ENCODE data around the gene TRDN.

TRDN gene

DNA sequence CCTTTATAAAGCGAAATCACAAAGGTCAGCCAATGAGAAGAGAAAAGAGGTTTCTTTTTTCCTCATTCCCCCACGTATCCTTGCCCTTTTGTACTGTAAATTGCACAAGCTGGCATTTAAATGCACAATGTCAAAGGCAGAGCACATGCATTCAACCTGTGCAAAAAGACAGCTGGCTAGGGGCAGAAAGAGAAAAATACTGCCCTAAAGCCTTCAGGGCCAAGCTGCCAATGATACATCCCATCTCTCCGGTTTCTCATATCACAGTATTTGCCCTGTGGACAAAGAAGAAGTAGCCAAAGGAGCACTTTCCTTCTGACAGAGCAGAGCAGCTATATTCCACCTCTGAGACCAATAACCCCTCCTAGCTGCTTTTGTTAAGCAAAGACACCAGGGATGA lies 219.2 kb downstream of the TRDN start:
- H3K27ac ChIP-seq (ENCODE audit: low read depth, low read length) = no peak overlapping the region
- no peak overlapping the region for H3K4me3 ChIP-seq (ENCODE audit: low read length)
- no peaks in the 10 kb centered on the region for H3K36me3 ChIP-seq (ENCODE audit: control insufficient read depth, insufficient read depth, low read length)
- no peaks in the 10 kb centered on the region for H3K4me1 ChIP-seq (ENCODE audit: control insufficient read depth, insufficient read depth, low read length)
- H3K27me3 ChIP-seq (ENCODE audit: control insufficient read depth, insufficient read depth, low read length) = no peaks in the 10 kb centered on the region
- no peak overlapping the region for H3K9ac ChIP-seq (ENCODE audit: low read length)

DNA sequence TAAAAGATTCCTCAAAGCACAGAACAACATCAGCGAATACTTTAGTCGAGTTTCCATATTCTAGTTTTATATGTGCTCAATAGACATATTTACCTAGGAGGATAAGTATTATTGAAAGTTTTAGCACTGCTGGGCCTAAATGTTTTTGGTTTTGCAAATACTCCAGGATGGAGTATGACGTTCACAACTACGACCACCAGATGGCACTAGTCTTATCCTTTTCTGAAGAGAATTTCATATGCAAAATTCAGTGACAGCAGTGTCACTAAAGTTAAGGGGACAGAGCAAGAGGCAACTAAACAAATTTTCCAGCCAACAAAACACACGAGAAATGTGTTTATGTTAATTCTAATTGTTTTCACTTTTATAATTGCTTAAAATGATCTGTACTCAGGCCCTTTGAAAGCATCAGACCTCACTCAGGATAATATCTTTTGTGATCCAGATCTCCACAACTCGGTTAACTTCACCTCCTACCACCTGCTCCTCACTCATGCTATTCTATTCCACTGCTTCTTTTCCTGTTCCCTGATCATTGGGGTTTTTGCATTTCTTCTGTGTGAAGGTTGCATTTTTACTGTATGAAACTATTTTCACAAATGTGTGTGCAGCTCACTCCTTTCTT lies 220.8 kb downstream of the TRDN start:
- H3K27ac ChIP-seq (ENCODE audit: low read depth, low read length) = no peak overlapping the region
- no peak overlapping the region for H3K9ac ChIP-seq (ENCODE audit: low read length)
- no peaks in the 10 kb centered on the region for H3K27me3 ChIP-seq (ENCODE audit: control insufficient read depth, insufficient read depth, low read length)
- no peaks in the 10 kb centered on the region for H3K36me3 ChIP-seq (ENCODE audit: control insufficient read depth, insufficient read depth, low read length)
- H3K4me3 ChIP-seq (ENCODE audit: low read length) = no peak overlapping the region
- H3K4me1 ChIP-seq (ENCODE audit: control insufficient read depth, insufficient read depth, low read length) = no peaks in the 10 kb centered on the region

DNA sequence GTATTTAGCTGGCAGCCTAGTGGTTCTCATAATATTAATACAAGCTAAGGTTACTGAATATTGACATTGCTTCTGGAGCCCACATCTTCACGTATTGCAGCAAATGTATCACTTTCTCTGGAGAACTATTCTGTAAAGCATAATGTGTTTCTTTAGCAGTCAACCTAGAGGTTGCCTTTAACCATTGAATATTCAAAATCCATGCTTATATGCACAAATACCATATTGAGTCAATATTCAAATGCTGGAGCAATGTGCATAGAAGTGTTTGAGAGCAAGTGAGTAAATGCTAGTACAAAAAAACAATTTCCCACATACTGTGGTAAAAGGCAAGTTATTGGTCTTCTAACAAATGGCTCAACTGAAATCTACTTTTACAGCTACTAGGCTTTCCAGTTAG lies 231.8 kb downstream of the TRDN start:
- Histone ChIP-seq H3K4me3 (ENCODE audit: low read length) (no peak overlapping the region), H3K9ac (ENCODE audit: low read length) (no peak overlapping the region), H3K36me3 (ENCODE audit: control insufficient read depth, insufficient read depth, low read length) (no peaks in the 10 kb centered on the region), H3K27me3 (ENCODE audit: control insufficient read depth, insufficient read depth, low read length) (no peaks in the 10 kb centered on the region), H3K27ac (ENCODE audit: low read depth, low read length) (no peak overlapping the region), H3K4me1 (ENCODE audit: control insufficient read depth, insufficient read depth, low read length) (no peaks in the 10 kb centered on the region)

GRCh38 chr6:123402052-123402451 lies 234.7 kb downstream of the TRDN start:
- Histone ChIP-seq H3K36me3 (ENCODE audit: control insufficient read depth, insufficient read depth, low read length) (no peaks in the 10 kb centered on the region), H3K4me3 (ENCODE audit: low read length) (no peak overlapping the region), H3K9ac (ENCODE audit: low read length) (no peak overlapping the region), H3K4me1 (ENCODE audit: control insufficient read depth, insufficient read depth, low read length) (no peaks in the 10 kb centered on the region), H3K27me3 (ENCODE audit: control insufficient read depth, insufficient read depth, low read length) (no peaks in the 10 kb centered on the region), H3K27ac (ENCODE audit: low read depth, low read length) (no peak overlapping the region)

DNA sequence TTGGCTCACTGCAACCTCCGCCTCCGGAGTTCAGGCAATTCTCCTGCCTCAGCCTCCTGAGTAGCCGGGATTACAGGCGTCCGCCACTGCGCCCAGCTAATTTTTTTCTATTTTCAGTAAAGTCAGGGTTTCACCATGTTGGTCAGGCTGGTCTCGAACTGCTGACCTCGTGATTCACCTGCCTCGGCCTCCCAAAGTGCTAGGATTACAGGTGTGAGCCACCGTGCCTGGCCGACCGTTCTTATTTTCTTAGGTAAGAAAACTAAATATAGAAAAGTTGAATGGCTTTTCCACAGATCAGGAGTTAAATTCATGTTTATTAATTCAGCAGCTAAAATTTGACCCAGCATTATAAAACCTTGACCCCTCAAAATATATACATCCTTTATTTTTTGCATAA lies 238.7 kb downstream of the TRDN start:
- no peak overlapping the region for H3K9ac ChIP-seq (ENCODE audit: low read length)
- no peaks in the 10 kb centered on the region for H3K27me3 ChIP-seq (ENCODE audit: control insufficient read depth, insufficient read depth, low read length)
- no peak overlapping the region for H3K27ac ChIP-seq (ENCODE audit: low read depth, low read length)
- H3K4me3 ChIP-seq (ENCODE audit: low read length) = no peak overlapping the region
- no peaks in the 10 kb centered on the region for H3K36me3 ChIP-seq (ENCODE audit: control insufficient read depth, insufficient read depth, low read length)
- H3K4me1 ChIP-seq (ENCODE audit: control insufficient read depth, insufficient read depth, low read length) = no peaks in the 10 kb centered on the region

DNA sequence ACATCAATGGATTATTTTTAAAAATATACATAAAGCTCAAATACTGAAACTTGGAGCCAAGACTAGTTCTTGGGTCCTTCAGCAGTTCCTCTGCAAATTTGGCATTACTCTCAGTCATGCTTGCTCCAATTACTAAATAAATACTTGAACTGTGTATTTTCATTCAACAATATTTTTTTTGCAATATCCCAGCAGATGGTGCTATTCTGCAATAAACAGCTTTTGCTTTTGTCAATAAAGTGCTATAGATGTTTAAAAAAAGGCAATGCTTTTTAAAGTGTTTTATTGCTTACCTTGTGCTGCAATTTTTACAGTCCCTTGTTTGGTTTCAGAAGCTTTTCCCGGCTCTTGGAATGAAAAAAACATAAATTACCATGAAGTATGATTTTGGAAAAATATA lies 243.4 kb downstream of the TRDN start:
- H3K27ac ChIP-seq (ENCODE audit: low read depth, low read length) = no peak overlapping the region
- H3K4me3 ChIP-seq (ENCODE audit: low read length) = no peak overlapping the region
- no peaks in the 10 kb centered on the region for H3K4me1 ChIP-seq (ENCODE audit: control insufficient read depth, insufficient read depth, low read length)
- H3K27me3 ChIP-seq (ENCODE audit: control insufficient read depth, insufficient read depth, low read length) = no peaks in the 10 kb centered on the region
- no peaks in the 10 kb centered on the region for H3K36me3 ChIP-seq (ENCODE audit: control insufficient read depth, insufficient read depth, low read length)
- H3K9ac ChIP-seq (ENCODE audit: low read length) = no peak overlapping the region

- Histone ChIP-seq H3K4me1 (ENCODE audit: control insufficient read depth, insufficient read depth, low read length) (no peaks in the 10 kb centered on the region), H3K27me3 (ENCODE audit: control insufficient read depth, insufficient read depth, low read length) (no peaks in the 10 kb centered on the region), H3K36me3 (ENCODE audit: control insufficient read depth, insufficient read depth, low read length) (no peaks in the 10 kb centered on the region), H3K27ac (ENCODE audit: low read depth, low read length) (no peak overlapping the region), H3K9ac (ENCODE audit: low read length) (no peak overlapping the region), H3K4me3 (ENCODE audit: low read length) (no peak overlapping the region)
Observed at GRCh38 chr6:123383718-123384117, 253.0 kb downstream of the TRDN start.

- H3K4me1 ChIP-seq (ENCODE audit: control insufficient read depth, insufficient read depth, low read length) = no peaks in the 10 kb centered on the region
- no peak overlapping the region for H3K9ac ChIP-seq (ENCODE audit: low read length)
- H3K4me3 ChIP-seq (ENCODE audit: low read length) = no peak overlapping the region
- H3K27ac ChIP-seq (ENCODE audit: low read depth, low read length) = no peak overlapping the region
- H3K27me3 ChIP-seq (ENCODE audit: control insufficient read depth, insufficient read depth, low read length) = no peaks in the 10 kb centered on the region
- H3K36me3 ChIP-seq (ENCODE audit: control insufficient read depth, insufficient read depth, low read length) = no peaks in the 10 kb centered on the region
Observed at GRCh38 chr6:123380257-123380656, 256.5 kb downstream of the TRDN start.

DNA sequence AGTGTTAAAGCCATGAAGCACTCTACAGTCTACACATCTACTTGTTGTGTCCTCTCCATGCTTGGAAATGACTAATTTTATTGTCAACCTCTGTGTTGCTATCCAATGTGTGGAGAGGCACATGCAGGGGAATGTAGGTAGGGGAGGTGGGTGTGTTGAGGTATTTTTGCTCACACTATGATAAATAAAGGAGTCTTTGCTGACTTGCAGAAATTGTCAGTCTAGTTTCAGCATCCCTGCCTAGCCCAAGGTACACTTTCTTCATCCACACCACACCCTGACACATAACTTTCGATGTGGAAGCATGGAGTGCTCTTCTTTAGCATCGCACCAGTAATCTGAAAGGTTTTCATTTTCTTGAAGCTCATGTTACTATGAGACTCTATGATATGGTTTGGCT lies 264.0 kb downstream of the TRDN start:
- H3K4me3 ChIP-seq (ENCODE audit: low read length) = no peak overlapping the region
- H3K9ac ChIP-seq (ENCODE audit: low read length) = no peak overlapping the region
- no peaks in the 10 kb centered on the region for H3K36me3 ChIP-seq (ENCODE audit: control insufficient read depth, insufficient read depth, low read length)
- no peak overlapping the region for H3K27ac ChIP-seq (ENCODE audit: low read depth, low read length)
- no peaks in the 10 kb centered on the region for H3K27me3 ChIP-seq (ENCODE audit: control insufficient read depth, insufficient read depth, low read length)
- no peaks in the 10 kb centered on the region for H3K4me1 ChIP-seq (ENCODE audit: control insufficient read depth, insufficient read depth, low read length)

GRCh38 chr6:123363912-123364311 lies 272.8 kb downstream of the TRDN start:
- Histone ChIP-seq H3K4me3 (ENCODE audit: low read length) (no peak overlapping the region), H3K27me3 (ENCODE audit: control insufficient read depth, insufficient read depth, low read length) (no peaks in the 10 kb centered on the region), H3K4me1 (ENCODE audit: control insufficient read depth, insufficient read depth, low read length) (no peaks in the 10 kb centered on the region), H3K27ac (ENCODE audit: low read depth, low read length) (no peak overlapping the region), H3K36me3 (ENCODE audit: control insufficient read depth, insufficient read depth, low read length) (no peaks in the 10 kb centered on the region), H3K9ac (ENCODE audit: low read length) (no peak overlapping the region)

DNA sequence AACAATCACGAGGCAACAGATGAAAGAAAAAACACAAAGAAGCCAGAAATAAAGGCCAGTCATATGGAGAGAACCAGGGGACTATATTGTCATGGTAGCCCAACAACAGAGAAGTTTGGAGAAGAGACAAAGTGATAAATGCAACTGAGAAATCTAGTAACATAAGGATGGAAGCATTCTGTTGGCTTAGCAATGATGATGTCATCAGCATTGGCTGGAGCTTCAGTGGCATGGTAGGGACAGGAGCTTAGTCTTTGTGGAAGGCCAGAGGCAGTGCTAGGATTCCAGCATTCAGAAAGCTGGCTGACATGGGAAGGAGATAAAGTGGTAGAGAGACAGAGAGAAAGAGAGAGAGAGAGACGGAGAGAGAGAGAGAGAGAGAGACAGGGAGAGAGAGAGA lies 276.4 kb downstream of the TRDN start:
- Histone ChIP-seq H3K27ac (ENCODE audit: low read depth, low read length) (no peak overlapping the region), H3K4me3 (ENCODE audit: low read length) (no peak overlapping the region), H3K9ac (ENCODE audit: low read length) (no peak overlapping the region), H3K27me3 (ENCODE audit: control insufficient read depth, insufficient read depth, low read length) (no peaks in the 10 kb centered on the region), H3K4me1 (ENCODE audit: control insufficient read depth, insufficient read depth, low read length) (no peaks in the 10 kb centered on the region), H3K36me3 (ENCODE audit: control insufficient read depth, insufficient read depth, low read length) (no peaks in the 10 kb centered on the region)

- Histone ChIP-seq H3K27me3 (ENCODE audit: control insufficient read depth, insufficient read depth, low read length) (no peaks in the 10 kb centered on the region), H3K4me1 (ENCODE audit: control insufficient read depth, insufficient read depth, low read length) (no peaks in the 10 kb centered on the region), H3K9ac (ENCODE audit: low read length) (no peak overlapping the region), H3K4me3 (ENCODE audit: low read length) (no peak overlapping the region), H3K36me3 (ENCODE audit: control insufficient read depth, insufficient read depth, low read length) (no peaks in the 10 kb centered on the region), H3K27ac (ENCODE audit: low read depth, low read length) (no peak overlapping the region)
Observed at GRCh38 chr6:123352705-123353104, 284.0 kb downstream of the TRDN start.

DNA sequence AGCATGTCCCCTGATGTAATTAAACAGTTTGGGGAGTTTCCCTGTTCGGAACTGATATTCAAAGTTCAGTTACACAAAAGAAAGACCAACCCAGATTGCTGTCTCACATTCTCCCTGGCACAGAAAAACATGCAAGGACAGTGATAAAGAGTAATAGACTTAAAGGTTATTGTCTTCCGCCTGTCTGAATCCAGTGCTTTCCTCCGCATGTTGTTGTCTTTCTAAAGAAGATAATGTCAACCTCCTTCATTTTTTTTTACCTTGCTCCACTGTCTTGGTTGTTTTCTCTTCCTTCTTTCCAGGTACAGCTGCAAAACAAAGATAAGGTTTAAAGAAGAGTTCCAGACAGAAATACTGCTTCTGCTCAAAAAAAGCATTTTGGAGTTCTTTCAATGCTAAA lies 284.5 kb downstream of the TRDN start:
- Histone ChIP-seq H3K27me3 (ENCODE audit: control insufficient read depth, insufficient read depth, low read length) (no peaks in the 10 kb centered on the region), H3K9ac (ENCODE audit: low read length) (no peak overlapping the region), H3K4me3 (ENCODE audit: low read length) (no peak overlapping the region), H3K27ac (ENCODE audit: low read depth, low read length) (no peak overlapping the region), H3K36me3 (ENCODE audit: control insufficient read depth, insufficient read depth, low read length) (no peaks in the 10 kb centered on the region), H3K4me1 (ENCODE audit: control insufficient read depth, insufficient read depth, low read length) (no peaks in the 10 kb centered on the region)
